ENCODE data around the gene LAMTOR5. TPM values are rescaled to one million over a fixed set of nuclear protein-coding genes. Genes with fewer than 3 reads are reported as not detected.

The LAMTOR5 gene
- total RNA-seq, 2 donors from 2014 or later, result 150 to 172 TPM

Other genes with a start within 250 kb of the LAMTOR5 start
- gene KCNC4, start 197.4 kb downstream of the LAMTOR5 start, total RNA-seq, result 10 to 100 TPM; 13.4 to 18.9 TPM
- 10 to 100 TPM; 61.8 to 86.2 TPM for gene RBM15, start 68.3 kb downstream of the LAMTOR5 start, total RNA-seq
- under 1 TPM; 0.19 to 0.58 TPM for gene SLC16A4, start 16.7 kb downstream of the LAMTOR5 start, total RNA-seq
- not detected for gene PROK1, start 43.5 kb upstream of the LAMTOR5 start, total RNA-seq
- gene KCNA10, start 111.5 kb upstream of the LAMTOR5 start, total RNA-seq, result not detected
- 1 to 10 TPM; 1.6 to 4.7 TPM for gene KCNA2, start 198.7 kb upstream of the LAMTOR5 start, total RNA-seq

Data from activated T-helper 17 cell treated with anti-CD3 and anti-CD28 coated beads, Interleukin-2, amount 50 U/mL, for 72 hours (primary cell).